ENCODE measurements around the gene PRXL2C.
A peak's percentile ranks its signal among the peaks of the same experiment; 100 is the strongest.
"Not testable (repeated sequence)": the region's sequence is repeated elsewhere in the genome, so short reads cannot be mapped to it uniquely, and the experiment has no call there.

Gene PRXL2C, protein sequence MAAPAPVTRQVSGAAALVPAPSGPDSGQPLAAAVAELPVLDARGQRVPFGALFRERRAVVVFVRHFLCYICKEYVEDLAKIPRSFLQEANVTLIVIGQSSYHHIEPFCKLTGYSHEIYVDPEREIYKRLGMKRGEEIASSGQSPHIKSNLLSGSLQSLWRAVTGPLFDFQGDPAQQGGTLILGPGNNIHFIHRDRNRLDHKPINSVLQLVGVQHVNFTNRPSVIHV

DNA sequence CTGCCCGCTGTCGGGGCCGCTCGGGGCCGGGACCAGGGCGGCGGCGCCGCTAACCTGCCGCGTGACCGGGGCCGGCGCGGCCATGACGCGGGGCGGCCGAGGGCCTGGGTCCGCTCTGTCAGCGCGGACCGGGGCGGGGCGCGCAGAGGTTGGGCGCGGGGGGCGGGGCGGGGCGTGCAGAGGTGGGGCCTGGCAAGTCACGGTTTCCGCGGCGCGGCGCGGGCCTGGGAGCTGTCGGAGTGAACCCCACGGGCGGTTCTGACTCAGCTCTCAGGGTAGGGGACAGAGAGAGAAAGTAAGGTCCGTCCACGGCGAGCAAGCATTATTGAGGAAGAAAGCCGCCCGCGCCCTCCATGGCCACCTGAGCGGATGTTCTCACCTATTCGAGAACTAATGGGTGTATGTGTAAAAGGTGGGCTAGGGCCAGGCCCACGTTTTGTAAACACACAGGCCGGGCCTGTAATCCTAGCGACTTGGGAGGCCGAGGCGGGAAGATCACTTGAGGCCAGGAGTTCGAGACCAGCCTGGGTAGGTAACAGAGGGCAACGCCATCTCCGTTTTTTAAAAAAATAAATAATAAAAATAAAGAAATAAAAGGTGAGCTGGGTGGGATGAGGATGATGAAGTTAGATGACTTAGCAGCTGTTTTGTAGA, at the start of gene PRXL2C:
Gene PRXL2C (minus strand): TSS at position 120 of the 654 bp plus-strand sequence. CDS start 36 bp downstream, at position 84.
- peak; percentile 45 to 88 (median 84) for DNase-seq

DNA sequence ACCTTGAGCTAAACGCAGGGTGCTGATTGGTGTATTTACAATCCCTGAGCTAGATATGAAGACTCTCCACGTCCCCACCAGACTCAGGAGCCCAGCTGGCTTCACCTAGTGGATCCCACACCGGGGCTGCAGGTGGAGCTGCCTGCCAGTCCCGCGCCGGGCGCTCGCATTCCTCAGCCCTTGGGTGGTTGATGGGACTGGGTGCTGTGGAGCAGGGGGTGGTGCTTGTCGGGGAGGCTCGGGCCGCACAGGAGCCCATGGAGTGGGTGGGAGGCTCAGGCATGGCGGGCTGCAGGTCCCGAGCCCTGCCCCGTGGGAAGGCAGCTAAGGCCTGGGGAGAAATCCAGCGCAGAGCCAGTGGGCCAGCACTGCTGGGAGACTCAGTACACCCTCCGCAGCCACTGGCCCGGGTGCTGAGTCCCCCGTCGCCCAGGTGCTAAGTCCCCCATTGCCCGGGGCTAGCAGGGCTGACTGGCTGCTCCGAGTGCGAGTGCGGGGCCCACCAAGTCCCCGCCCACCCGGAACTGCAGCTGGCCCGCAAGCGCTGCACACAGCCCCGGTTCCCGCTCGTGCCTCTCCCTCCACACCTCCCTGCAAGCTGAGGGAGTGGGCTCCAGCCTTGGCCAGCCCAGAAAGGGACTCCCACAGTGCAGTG, 45.7 kb upstream of the PRXL2C start:
- DNase-seq: not testable (repeated sequence)

DNA sequence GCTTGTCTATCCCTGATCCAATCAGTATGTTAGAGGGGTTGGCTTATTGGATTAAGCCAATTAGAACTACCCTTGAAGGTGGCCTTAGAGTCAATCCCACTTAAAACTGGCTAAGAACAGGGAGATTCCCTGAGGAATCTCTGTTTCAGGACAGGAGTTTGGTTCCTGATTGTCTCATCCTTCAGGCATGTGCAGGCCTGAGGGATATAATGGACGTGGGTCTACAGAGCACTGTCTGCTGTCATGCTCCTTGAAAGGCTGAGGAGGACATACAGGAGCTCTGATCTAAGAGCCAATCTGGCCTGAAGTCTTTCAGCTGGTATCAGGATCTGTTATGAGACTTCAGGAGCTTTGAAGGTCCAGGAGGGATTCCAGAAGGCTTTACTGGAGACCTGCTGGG, 36.2 kb upstream of the PRXL2C start:
- no peak for DNase-seq

DNA sequence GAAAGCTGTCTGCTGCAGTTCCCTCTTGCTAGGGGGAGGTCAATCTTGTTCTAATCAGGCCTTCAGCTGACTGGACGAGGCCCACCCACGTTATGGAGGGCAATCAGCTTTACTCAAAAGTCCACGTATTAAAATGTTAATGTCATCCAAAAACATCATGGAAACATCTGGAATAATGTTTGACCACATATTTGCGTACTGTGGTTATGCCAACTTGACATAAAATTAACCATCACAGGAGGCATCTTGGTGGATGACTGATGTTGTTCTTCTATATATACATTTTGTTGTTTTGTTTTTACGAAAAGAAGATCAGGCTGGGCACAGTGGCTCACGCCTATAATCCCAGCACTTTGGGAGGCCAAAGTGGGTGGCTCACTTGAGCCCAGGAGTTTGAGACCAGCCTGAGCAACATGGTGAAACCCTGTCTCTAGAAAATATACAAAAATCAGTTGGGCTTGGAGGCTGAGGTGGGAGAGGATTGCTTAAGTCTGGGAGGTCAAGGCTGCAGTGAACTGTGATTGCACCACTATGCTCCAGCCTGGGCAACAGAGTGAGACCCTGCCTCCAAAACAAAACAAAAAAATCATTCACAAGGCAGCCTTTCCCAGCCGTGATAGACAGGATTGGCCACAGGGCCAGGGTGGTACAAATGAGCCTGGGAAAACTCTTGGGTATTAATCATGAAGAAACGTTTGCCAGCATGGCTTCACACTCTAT, 33.8 kb upstream of the PRXL2C start:
- DNase-seq: no peak

DNA sequence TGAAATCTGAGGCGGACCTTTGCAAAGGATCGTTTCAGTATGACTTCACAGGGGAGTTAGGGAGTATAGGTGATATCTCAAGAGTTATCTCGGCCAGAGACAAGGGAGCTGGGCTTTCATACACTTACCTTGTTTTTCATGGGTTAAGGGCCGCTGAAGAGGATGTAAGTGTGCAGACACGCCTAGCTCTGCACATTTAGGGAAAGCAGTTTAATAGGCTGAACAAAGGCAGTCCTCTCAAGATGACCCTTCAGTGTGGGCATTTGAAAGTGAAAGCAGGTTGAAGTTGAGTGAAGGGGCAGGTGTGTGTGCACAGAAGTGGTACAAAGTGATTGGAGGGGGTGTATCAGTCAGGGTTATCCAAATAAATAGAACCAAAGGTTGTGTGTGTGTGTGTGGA, 33.1 kb upstream of the PRXL2C start:
- DNase-seq: peak; percentile 14 to 92 (median 68)

DNA sequence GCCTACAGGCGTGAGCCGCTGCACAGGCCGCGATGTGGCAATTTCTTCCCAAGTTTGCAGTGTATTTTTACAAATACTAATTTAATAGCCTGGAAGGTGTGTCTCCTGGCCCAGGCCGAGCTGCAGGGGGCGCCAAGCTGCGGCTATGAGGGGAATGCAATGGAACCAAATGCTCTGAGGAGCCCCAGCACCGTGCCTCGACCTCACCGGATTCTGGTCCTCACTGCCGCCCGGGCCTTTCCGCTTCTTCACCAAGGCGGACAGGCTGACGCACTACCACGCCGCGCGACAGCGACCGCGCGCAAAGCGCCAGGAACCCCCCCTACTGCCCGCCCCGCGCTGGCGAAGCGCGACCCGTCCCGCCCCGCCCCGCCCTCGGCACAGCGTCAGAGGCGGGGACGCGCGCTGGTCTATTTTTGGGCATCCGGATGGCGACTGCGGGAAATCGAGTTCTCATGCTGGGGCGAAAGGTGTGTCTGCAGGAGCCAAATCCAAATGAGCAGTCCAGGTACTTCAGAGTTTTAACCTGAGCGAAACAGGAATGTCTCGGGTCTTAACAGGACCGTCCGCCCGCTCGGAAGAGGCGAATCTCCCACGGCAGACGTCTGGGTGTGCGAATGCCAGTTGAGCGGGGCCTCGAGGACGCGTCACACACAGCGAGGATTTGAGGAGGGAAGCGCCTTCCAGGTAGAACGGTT, 31.7 kb upstream of the PRXL2C start:
- peak in 1 of 3 experiments; percentile 80 for DNase-seq

DNA sequence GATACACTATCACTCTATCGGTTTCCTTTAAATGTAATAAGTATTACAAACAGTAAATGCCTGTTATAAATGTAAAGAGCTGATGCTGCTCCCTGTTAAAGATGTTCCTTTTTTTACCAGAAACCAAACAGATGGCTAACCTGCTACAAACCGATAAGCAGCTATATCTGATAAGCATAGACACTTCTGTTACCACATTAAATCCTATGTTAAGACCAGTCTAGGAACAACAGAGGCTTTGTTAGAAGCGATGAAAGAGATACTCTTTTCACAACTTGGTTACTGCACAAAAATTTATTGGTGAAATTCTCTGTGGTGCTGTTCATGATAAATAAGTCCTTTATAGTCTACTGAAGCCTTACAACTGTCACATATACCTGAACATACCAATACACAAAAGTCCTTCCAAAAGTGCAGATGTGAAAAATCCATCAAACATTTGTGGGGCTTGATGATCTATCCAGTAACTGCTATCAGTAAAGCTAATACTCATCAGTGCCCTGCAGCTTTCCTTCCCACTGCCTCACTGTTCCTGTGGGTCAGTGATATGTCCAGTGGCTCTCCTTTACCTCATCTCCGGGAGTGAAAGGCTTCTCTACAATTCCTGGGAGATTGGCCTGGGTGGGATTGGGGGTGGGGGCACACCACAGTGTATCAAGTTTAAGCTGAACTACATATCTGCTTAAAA, 25.8 kb upstream of the PRXL2C start:
- no peak for DNase-seq

DNA sequence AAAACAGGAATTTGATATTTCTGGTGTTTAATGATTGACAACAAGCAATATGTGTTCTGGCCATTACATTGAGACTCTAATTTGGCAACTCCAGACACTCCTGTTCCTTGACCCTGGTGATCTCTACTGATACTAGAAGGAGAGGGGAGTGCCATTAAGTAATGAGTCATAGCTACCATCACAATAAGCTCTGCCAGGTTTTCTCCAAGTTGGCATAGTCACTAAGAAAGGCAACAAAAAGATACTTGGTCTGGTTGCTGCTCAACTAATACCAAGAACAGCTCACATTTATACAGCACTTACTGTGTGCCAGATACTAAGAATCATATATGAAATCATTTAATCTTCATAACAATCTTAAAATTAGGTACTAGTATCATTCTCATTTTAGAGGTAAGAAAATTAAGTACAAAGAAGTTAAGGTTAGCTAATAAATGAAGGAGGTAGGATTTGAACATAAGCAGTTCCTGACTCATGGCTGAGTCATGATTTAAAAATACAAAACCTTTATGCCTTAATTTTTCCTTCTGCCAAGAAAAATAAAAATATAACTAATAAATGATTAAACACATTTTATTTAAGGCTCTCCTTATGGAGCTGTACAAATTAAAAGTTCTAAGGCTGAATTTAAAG, 19.9 kb upstream of the PRXL2C start:
- no peak for DNase-seq

DNA sequence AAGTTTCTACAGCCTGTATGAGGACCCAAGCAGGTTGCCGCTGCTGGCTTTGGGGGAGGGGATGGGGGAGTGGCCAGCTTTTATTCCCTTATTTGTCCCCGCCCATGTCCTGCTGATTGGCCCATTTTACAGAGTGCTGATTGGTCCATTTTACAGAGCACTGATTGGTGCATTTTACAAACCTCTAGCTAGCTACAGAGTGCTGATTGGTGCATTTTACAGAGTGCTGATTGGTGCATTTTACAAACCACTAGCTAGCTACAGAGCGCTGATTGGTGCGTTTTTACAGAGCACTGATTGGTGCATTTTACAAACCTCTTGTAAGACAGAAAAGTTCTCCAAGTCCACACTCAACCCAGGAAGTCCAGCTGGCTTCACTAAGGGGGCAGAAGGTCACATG, 18.7 kb upstream of the PRXL2C start:
- DNase-seq: not testable (repeated sequence)

DNA sequence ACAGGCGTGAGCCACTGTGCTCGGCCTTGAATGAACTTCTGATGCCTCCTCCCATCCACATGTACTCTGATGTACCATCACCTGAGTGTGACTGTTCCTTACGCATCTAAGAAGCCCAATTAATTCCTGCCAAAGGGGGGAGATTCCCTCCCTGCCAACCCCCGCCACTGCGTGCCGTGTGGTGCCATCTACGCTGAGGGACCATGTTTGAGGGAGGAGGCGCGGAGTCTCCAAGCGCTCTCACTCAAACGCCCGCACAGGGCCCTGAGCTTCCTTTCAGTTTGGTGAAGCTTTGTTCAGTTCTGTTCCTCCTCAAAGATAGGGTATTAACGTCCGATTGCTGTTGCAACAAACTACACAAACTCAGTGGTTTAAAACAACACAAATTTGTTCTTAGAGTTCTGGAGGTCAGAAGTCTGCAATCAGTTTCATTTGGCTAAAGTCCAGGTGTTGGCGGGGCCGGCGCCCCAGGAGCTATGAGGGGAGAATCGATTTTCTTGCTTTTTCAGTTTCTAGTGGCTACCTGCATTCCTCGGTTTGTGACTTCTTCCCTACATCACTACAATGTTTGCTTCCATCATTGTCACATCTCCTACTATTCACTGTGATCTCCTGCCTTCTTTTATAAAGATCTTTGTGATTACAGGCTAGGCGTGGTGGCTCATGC, 13.9 kb upstream of the PRXL2C start:
- no peak for DNase-seq

DNA sequence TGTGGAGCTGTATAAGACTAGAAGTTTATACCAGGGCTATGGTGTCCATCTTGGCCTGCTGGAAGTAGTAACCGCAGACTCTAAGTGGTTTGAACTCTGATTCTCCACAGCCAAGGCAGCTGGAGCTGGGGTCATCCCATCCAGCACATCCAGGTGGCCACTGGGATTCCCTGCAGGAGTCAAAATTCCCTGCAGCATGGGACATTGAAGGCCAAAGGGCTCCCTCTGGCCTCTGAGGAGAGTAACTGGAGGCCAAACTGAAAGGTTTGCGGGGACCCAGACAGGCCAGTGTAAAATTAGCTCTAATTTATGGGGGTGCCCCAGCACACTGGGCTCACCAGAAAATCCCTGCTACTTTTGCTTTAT, 12.2 kb upstream of the PRXL2C start:
- DNase-seq: no peak

DNA sequence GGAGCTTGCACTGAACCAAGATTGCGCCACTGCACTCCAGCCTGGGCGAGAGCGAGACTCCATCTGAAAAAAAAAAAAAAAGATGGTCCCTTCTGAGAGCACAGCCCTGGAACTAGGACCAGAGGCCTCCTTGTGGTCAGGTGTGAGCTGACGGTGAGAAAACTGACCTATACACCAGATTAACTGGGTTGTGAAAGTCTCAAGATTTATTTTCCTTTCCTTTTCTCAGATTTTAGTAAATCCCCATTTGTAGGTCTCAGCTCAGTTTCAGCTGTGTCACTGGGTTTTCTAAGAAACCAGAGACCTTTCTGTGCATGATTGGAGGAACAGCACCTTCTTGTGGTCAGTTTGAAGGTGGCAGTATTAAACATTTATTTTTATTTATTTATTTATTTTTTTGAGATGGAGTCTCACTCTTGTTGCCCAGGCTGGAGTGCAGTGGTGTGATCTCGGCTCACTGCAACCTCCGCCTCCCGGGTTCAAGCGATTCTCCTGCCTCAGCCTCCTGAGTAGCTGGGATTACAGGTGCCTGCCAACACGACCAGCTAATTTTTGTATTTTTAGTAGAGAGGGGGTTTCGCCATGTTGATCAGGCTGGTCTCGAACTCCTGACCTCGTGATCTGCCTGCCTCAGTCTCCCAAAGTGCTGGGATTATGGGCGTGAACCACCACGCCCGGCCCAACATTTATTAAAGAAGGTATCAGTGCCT, 11.7 kb upstream of the PRXL2C start:
- peak in 2 of 3 experiments; percentile 14 to 71 for DNase-seq

DNA sequence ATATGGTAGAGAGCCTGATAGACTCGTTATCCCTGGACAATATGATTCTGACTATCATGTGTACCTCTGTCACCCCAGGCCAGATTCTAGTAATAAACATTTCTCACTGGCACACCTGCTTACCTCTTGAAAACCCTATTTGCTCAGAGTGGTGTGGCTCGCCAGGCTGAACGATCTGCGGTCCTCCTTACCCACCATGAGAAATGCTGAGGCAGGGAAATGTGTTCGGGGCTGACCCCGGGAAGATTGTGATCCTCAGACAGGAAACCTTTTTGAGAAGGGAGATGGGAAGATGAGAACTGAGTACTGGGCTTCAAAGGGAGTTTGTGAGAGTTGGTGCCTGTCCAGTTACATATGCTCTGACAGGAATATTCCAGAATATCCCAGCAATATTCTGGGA, 10.7 kb upstream of the PRXL2C start:
- peak in 1 of 3 experiments; percentile 19 for DNase-seq

DNA sequence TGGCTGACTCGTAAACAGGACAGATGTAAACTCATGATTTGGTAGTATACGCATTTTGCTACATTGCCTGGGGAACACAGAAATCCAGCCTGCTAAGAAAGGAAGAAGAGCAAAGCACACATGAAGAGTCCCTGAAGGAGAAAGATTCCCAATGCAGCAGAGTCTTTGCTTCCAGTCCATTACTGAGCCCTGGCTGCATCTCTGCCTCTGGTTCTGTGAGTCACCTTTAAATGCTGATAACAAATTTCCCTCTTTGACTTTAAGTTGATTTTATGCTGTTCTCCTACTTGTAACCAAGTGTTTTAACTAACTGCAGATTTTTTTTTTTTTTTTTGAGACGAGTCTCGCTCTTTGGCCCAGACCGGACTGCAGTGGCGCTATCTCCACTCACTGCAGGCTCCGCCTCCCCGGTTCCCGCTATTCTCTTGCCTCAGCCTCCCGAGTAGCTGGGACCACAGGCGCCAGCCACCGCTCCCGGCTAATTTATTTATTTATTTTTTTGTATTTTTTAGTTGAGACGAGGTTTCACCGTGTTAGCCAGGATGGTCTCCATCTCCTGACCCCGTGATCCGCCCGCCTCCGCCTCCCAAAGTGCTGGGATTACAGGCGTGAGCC, 8.5 kb upstream of the PRXL2C start:
- DNase-seq: no peak

DNA sequence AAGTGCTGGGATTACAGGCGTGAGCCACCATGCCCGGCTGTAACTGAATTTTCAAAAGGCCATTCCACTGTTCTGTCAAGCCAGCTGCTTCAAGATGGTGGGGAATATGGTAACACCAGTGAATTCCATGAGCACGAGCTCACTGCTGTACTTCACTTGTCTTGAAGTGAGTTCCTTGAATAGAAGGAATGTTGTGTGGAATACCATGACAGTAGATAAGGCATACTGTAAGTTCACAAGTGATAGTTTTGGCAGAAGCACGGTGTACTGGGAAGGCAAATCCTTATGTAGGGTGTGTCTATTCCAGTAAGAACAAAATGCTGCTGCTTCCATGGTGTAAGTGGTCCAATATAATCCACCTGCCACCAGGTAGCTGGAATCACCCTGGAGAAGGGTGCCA, 6.6 kb upstream of the PRXL2C start:
- DNase-seq: no peak

DNA sequence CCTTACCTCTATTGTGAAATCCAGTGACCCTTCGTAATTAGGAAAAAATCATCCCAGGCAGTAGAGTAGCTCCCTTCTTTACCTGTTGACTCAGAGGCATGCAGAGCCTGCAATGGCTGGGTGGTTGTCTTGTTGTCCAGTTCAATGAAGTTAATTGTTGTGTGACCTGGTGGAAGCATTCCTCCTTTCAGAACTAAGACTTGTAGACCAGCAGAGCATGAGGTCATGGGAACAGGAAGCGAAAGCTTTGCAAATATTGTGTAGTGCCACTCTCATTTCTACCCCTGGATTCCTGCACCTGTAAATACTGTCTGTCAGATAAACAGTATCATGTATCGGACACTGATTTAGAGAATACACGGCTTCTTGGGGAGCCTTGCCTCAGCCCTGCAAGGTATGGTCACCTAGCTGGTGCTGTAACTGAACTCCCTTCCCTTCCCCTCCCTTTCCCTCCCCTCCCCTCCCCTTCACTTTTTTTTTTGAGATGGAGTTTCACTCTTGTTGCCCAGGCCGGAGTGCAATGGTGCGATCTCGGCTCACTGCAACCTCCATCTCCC, 5.7 kb upstream of the PRXL2C start:
- DNase-seq: no peak

DNA sequence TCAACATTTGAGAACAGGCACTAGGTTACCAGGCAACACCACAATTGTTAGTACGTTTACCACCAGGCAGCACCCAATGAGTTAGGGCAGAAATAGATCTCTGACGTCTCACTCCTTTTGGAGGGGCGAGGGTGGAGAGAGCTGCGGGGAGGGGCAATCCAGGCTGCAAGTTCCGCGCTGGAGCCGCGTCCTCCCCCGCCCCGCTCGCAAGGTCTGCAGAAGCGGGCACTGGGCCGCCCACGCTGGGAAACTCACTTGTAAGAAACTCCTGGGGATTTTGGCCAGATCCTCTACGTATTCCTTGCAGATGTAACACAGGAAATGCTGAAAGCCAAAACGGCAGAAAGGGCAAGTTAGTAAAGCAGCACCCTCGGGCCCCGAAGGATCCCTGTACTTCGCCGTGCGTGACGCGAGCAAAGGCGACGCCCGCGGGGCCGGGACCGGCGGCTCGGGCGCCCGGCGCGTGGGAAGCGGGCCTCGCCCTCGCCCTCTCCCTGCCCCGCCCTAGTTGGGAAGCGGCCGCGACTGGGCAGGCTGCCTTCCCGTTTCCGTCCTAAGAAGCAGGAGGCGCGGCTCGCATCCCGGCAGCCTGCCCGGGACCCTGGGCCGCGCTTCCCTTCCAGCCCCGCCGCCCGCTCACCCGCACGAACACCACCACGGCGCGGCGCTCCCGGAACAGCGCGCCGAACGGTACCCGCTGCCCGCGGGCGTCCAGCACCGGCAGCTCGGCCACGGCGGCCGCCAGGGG, 493 bp downstream of the PRXL2C start:
- DNase-seq: peak; percentile 34 to 91 (median 89)

DNA sequence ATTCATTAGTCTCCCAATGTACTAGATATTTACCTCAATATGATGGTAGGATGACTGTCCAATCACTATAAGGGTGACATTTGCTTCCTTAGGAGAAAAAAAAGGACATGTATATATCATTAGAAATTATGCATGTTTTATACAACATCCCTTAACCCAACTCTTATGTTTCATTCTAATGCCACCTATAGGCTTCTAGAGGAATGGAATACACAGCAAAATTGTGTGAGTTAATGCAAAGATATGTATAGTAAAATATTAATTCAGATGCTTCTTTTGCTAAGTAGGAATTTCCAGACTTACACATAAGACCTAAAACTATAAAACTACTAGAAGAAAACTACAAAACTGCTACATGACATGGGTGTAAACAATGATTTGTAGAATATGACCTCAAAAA, 3.5 kb downstream of the PRXL2C start:
- peak in 1 of 3 experiments; percentile 38 for DNase-seq
